ENCODE measurements around the gene CD99L2.

- no peak for TF ChIP-seq POLR2A (IDR thresholded peaks at IDR 0.05; ENCODE audit: low read length)
- no peak for TF ChIP-seq GATA1 (IDR thresholded peaks at IDR 0.05; ENCODE audit: low read depth, low read length)
These were observed 36.0 kb upstream of the CD99L2 start for GRCh38 chrX:150934453-150934852.
